Naive B cell (primary cell): ENCODE results near the gene CCDC191. TPM values are rescaled to one million over a fixed set of nuclear protein-coding genes. Genes with fewer than 3 reads are reported as not detected.
A peak's percentile ranks its signal among the peaks of the same experiment; 100 is the strongest.

Source experiments
- ATAC-seq, 2 donors: fragments of 150-1000 bp; cut with Tn5 transposase; 2 replicates each; pipeline ENCODE4 v1.10.0; 2021; ENCODE audit warnings: low read depth in 2 of 2, mild to moderate bottlenecking in 2 of 2, moderate library complexity in 2 of 2
- DNase-seq: peaks from one replicate; pipeline ENCODE4 v3.0.0; 2022
- H3K27ac Mint-ChIP-seq, 6 donors: one replicate each; pipeline ENCODE4 v1.8.0; 2020 to 2022; ENCODE audit warnings: mild to moderate bottlenecking in 6 of 6, mixed read lengths in 6 of 6, moderate library complexity in 5 of 6, inconsistent platforms in 2 of 6
- H3K27me3 Mint-ChIP-seq, 3 donors: one replicate each; pipeline ENCODE4 v1.8.0; 2021 to 2022; ENCODE audit warnings: mixed read lengths in 3 of 3, mild to moderate bottlenecking in 1 of 3
- H3K36me3 Mint-ChIP-seq, 2 donors: one replicate each; pipeline ENCODE4 v1.8.0; 2020 to 2022; ENCODE audit warnings: mixed read lengths in 2 of 2, inconsistent platforms in 1 of 2, mild to moderate bottlenecking in 1 of 2
- H3K4me1 Mint-ChIP-seq, 3 donors: one replicate each; pipeline ENCODE4 v1.8.0; 2020 to 2022; ENCODE audit warnings: mixed read lengths in 3 of 3, inconsistent platforms in 1 of 3, mild to moderate bottlenecking in 1 of 3, moderate library complexity in 1 of 3
- H3K4me3 Mint-ChIP-seq, 8 donors: one replicate each; pipeline ENCODE4 v1.8.0; 2020 to 2022; ENCODE audit warnings: mild to moderate bottlenecking in 8 of 8, mixed read lengths in 8 of 8, moderate library complexity in 8 of 8, inconsistent platforms in 2 of 8
- H3K9me3 Mint-ChIP-seq, 7 donors: one replicate each; pipeline ENCODE4 v1.8.0; 2020 to 2022; ENCODE audit warnings: mixed read lengths in 7 of 7, mild to moderate bottlenecking in 5 of 7, inconsistent platforms in 2 of 7, moderate library complexity in 1 of 7
- polyA plus RNA-seq, 6 donors: library from polyadenylated mRNA; unstranded; fragments of 300-500 nt; fragmentation: Illumina TruSeq; gene quantifications; one replicate each; pipeline ENCODE4 v1.2.3, GENCODE V29; 2021; ENCODE audit warnings: low read depth in 6 of 6

The CCDC191 gene
- polyA plus RNA-seq, 6 donors from 2014 or later: 5.9 to 23.8 (median 14.9) TPM

GRCh38 chr3:114080201-114080600 is 23.9 kb upstream of the CCDC191 start:
- Mint-ChIP-seq H3K4me1 (peaks cover 0 to 3% (median 0%) of the 10 kb centered on the region in 3 donors), H3K4me3 (no peak overlapping the region), H3K27ac (peak overlapping the region in 1 of 6 donors; percentile 63), H3K9me3 (no peaks in the 10 kb centered on the region), H3K36me3 (peaks cover 25 to 38% of the 10 kb centered on the region in 2 donors), H3K27me3 (no peaks in the 10 kb centered on the region)
- DNase-seq (no peak), ATAC-seq (no peak)

- no peak overlapping the region for H3K4me3 Mint-ChIP-seq
- H3K9me3 Mint-ChIP-seq: no peaks in the 10 kb centered on the region
- H3K4me1 Mint-ChIP-seq: peaks cover 0 to 3% (median 0%) of the 10 kb centered on the region in 3 donors
- peaks cover 29 to 40% of the 10 kb centered on the region in 2 donors for H3K36me3 Mint-ChIP-seq
- H3K27me3 Mint-ChIP-seq: no peaks in the 10 kb centered on the region
- peak overlapping the region in 2 of 6 donors; percentile 44 to 63 for H3K27ac Mint-ChIP-seq
- DNase-seq (no peak), ATAC-seq (no peak)
These were observed 23.4 kb upstream of the CCDC191 start for GRCh38 chr3:114079761-114080160.

GRCh38 chr3:114078126-114078525 is 21.8 kb upstream of the CCDC191 start:
- Mint-ChIP-seq H3K4me1 (peaks cover 0 to 3% (median 0%) of the 10 kb centered on the region in 3 donors), H3K4me3 (no peak overlapping the region), H3K27me3 (no peaks in the 10 kb centered on the region), H3K27ac (no peak overlapping the region), H3K36me3 (peaks cover 41 to 45% of the 10 kb centered on the region in 2 donors), H3K9me3 (no peaks in the 10 kb centered on the region)
- no peak for ATAC-seq
- no peak for DNase-seq

- peaks cover 0 to 7% (median 0%) of the 10 kb centered on the region in 3 donors for H3K4me1 Mint-ChIP-seq
- no peak overlapping the region for H3K27ac Mint-ChIP-seq
- no peaks in the 10 kb centered on the region for H3K9me3 Mint-ChIP-seq
- peaks cover 48 to 58% of the 10 kb centered on the region in 2 donors for H3K36me3 Mint-ChIP-seq
- no peak overlapping the region for H3K4me3 Mint-ChIP-seq
- H3K27me3 Mint-ChIP-seq: no peaks in the 10 kb centered on the region
- DNase-seq (no peak), ATAC-seq (no peak)
These were observed 20.4 kb upstream of the CCDC191 start for GRCh38 chr3:114076711-114077110.

- ATAC-seq (no peak), DNase-seq (no peak)
- no peaks in the 10 kb centered on the region for H3K27me3 Mint-ChIP-seq
- no peak overlapping the region for H3K4me3 Mint-ChIP-seq
- peaks cover 51 to 60% of the 10 kb centered on the region in 2 donors for H3K36me3 Mint-ChIP-seq
- H3K9me3 Mint-ChIP-seq: peaks cover 0 to 2% (median 0%) of the 10 kb centered on the region in 7 donors
- peaks cover 1 to 4% (median 4%) of the 10 kb centered on the region in 3 donors for H3K4me1 Mint-ChIP-seq
- peak overlapping the region in 3 of 6 donors; percentile 7 to 75 (median 47) for H3K27ac Mint-ChIP-seq
These were observed 15.5 kb upstream of the CCDC191 start for GRCh38 chr3:114071786-114072185.

GRCh38 chr3:114068336-114068735 is 12.0 kb upstream of the CCDC191 start:
- H3K9me3 Mint-ChIP-seq: peaks cover 0 to 2% (median 0%) of the 10 kb centered on the region in 7 donors
- H3K27ac Mint-ChIP-seq: peak overlapping the region in 2 of 6 donors; percentile 57 to 72
- H3K4me1 Mint-ChIP-seq: peaks cover 7 to 14% (median 12%) of the 10 kb centered on the region in 3 donors
- no peaks in the 10 kb centered on the region for H3K27me3 Mint-ChIP-seq
- DNase-seq (no peak), ATAC-seq (no peak)
- H3K4me3 Mint-ChIP-seq: no peak overlapping the region
- peaks cover 45% of the 10 kb centered on the region in 2 donors for H3K36me3 Mint-ChIP-seq

GRCh38 chr3:114067804-114068203 is 11.5 kb upstream of the CCDC191 start:
- no peak overlapping the region for H3K27ac Mint-ChIP-seq
- H3K27me3 Mint-ChIP-seq: no peaks in the 10 kb centered on the region
- peaks cover 40 to 45% of the 10 kb centered on the region in 2 donors for H3K36me3 Mint-ChIP-seq

GRCh38 chr3:114060906-114061655 is 4.8 kb upstream of the CCDC191 start:
- peaks cover 0 to 3% (median 0%) of the 10 kb centered on the region in 7 donors for H3K9me3 Mint-ChIP-seq
- DNase-seq (no peak), ATAC-seq (no peak)
- H3K4me1 Mint-ChIP-seq: peaks cover 52 to 72% (median 63%) of the 10 kb centered on the region in 3 donors
- peak overlapping the region in 2 of 6 donors; percentile 52 to 85 for H3K27ac Mint-ChIP-seq
- H3K27me3 Mint-ChIP-seq: no peaks in the 10 kb centered on the region
- H3K4me3 Mint-ChIP-seq: peak overlapping the region in 5 of 8 donors; percentile 18 to 73 (median 42)
- H3K36me3 Mint-ChIP-seq: peaks cover 2 to 18% of the 10 kb centered on the region in 2 donors

More at GRCh38 chr3:114067804-114068203, 11.5 kb upstream of the CCDC191 start:
- Mint-ChIP-seq H3K4me1 (peaks cover 9 to 14% (median 12%) of the 10 kb centered on the region in 3 donors), H3K4me3 (no peak overlapping the region), H3K9me3 (peaks cover 0 to 2% (median 0%) of the 10 kb centered on the region in 7 donors)
- DNase-seq: no peak
- ATAC-seq: no peak

GRCh38 chr3:114058646-114059045 is 2.3 kb upstream of the CCDC191 start:
- Mint-ChIP-seq H3K27me3 (no peaks in the 10 kb centered on the region), H3K4me3 (peak overlapping the region; percentile 12 to 99 (median 82)), H3K9me3 (peaks cover 0 to 3% (median 0%) of the 10 kb centered on the region in 7 donors), H3K27ac (peak overlapping the region in 5 of 6 donors; percentile 6 to 99 (median 58)), H3K4me1 (peaks cover 55 to 75% (median 68%) of the 10 kb centered on the region in 3 donors), H3K36me3 (peaks cover 0 to 11% of the 10 kb centered on the region in 2 donors)
- DNase-seq (no peak), ATAC-seq (no peak)

GRCh38 chr3:114057011-114057347 is 653 bp upstream of the CCDC191 start:
- H3K4me3 Mint-ChIP-seq: peak overlapping the region; percentile 89 to 99 (median 96)
- H3K27me3 Mint-ChIP-seq: no peaks in the 10 kb centered on the region
- peaks cover 55 to 64% (median 61%) of the 10 kb centered on the region in 3 donors for H3K4me1 Mint-ChIP-seq
- ATAC-seq (peak in 1 of 2 donors; percentile 0), DNase-seq (no peak)
- H3K9me3 Mint-ChIP-seq: peaks cover 0 to 3% (median 0%) of the 10 kb centered on the region in 7 donors
- peak overlapping the region; percentile 96 to 99 (median 98) for H3K27ac Mint-ChIP-seq
- H3K36me3 Mint-ChIP-seq: peaks cover 0 to 11% of the 10 kb centered on the region in 2 donors

GRCh38 chr3:114052216-114052615 is 4.1 kb downstream of the CCDC191 start:
- Mint-ChIP-seq H3K4me3 (peak overlapping the region in 1 of 8 donors; percentile 61), H3K9me3 (peaks cover 0 to 3% (median 0%) of the 10 kb centered on the region in 7 donors), H3K4me1 (peaks cover 18 to 22% (median 19%) of the 10 kb centered on the region in 3 donors), H3K27me3 (no peaks in the 10 kb centered on the region), H3K27ac (peak overlapping the region in 1 of 6 donors; percentile 13), H3K36me3 (peaks cover 0 to 6% of the 10 kb centered on the region in 2 donors)
- ATAC-seq: no peak
- DNase-seq: no peak

GRCh38 chr3:114043205-114043604 is 13.1 kb downstream of the CCDC191 start:
- ATAC-seq (peak; percentile 79 to 90), DNase-seq (peak; percentile 38)
- H3K27me3 Mint-ChIP-seq: no peaks in the 10 kb centered on the region
- H3K4me1 Mint-ChIP-seq: peaks cover 4 to 7% (median 5%) of the 10 kb centered on the region in 3 donors
- H3K4me3 Mint-ChIP-seq: peak overlapping the region in 1 of 8 donors; percentile 12
- peaks cover 0 to 3% (median 0%) of the 10 kb centered on the region in 7 donors for H3K9me3 Mint-ChIP-seq
- H3K36me3 Mint-ChIP-seq: peaks cover 5 to 6% of the 10 kb centered on the region in 2 donors
- peak overlapping the region in 3 of 6 donors; percentile 7 to 34 (median 17) for H3K27ac Mint-ChIP-seq

GRCh38 chr3:114035896-114036295 is 20.4 kb downstream of the CCDC191 start:
- Mint-ChIP-seq H3K4me1 (no peaks in the 10 kb centered on the region), H3K9me3 (peaks cover 0 to 3% (median 0%) of the 10 kb centered on the region in 7 donors), H3K27me3 (no peaks in the 10 kb centered on the region), H3K4me3 (no peak overlapping the region), H3K36me3 (peaks cover 9 to 11% of the 10 kb centered on the region in 2 donors), H3K27ac (no peak overlapping the region)
- ATAC-seq (no peak), DNase-seq (no peak)
